HepG2 (cell line): ENCODE data around the gene SSC5D. TPM values are rescaled to one million over a fixed set of nuclear protein-coding genes. Genes with fewer than 3 reads are reported as not detected.

ENCODE experiments used
- CTCF ChIP-seq: sonication (generic); formaldehyde crosslinking; IDR thresholded peaks from 2 replicates; pipeline ENCODE4 v1.5.0; 2020; ENCODE audit warnings: mild to moderate bottlenecking, missing genetic modification reagents, moderate library complexity
- DNMT3B ChIP-seq: conservative IDR thresholded peaks from 2 replicates; pipeline ENCODE4 v1.6.1; 2016; ENCODE audit warnings: missing biosample characterization, control low read depth
- IKZF4 ChIP-seq: sonication (generic); formaldehyde crosslinking; IDR thresholded peaks from 2 replicates; pipeline ENCODE4 v1.5.1; 2020; ENCODE audit warnings: borderline replicate concordance, mild to moderate bottlenecking, low read depth, missing genetic modification reagents; ENCODE audit errors: not compliant biosample characterization
- NFAT5 ChIP-seq: sonication (generic); formaldehyde crosslinking; IDR thresholded peaks from 2 replicates; pipeline ENCODE4 v1.4.0; 2020; ENCODE audit warnings: missing genetic modification reagents
- NFYB ChIP-seq: sonication (generic); formaldehyde crosslinking; IDR thresholded peaks from 2 replicates; pipeline ENCODE4 v1.4.0; 2020; ENCODE audit warnings: missing genetic modification reagents
- PAXIP1 ChIP-seq: sonication (generic); formaldehyde crosslinking; conservative IDR thresholded peaks from 2 replicates; pipeline ENCODE4 v1.4.0; 2020; ENCODE audit warnings: mild to moderate bottlenecking, missing genetic modification reagents, moderate library complexity
- PBX2 ChIP-seq: IDR thresholded peaks from 2 replicates; pipeline ENCODE4 v1.6.1; 2016; ENCODE audit warnings: control low read depth
- RELA ChIP-seq: sonication (generic); formaldehyde crosslinking; IDR thresholded peaks from 2 replicates; pipeline ENCODE4 v1.4.0; 2020; ENCODE audit warnings: missing genetic modification reagents
- ZNF17 ChIP-seq: sonication (generic); formaldehyde crosslinking; IDR thresholded peaks from 2 replicates; pipeline ENCODE4 v1.5.0; 2020; ENCODE audit warnings: mild to moderate bottlenecking, missing genetic modification reagents
- ZNF274 ChIP-seq: sonication (generic); formaldehyde crosslinking; IDR thresholded peaks from 2 replicates; pipeline ENCODE4 v1.5.1; 2020; ENCODE audit warnings: mild to moderate bottlenecking, missing genetic modification reagents
- ZNF549 ChIP-seq: sonication (generic); formaldehyde crosslinking; IDR thresholded peaks from 2 replicates; pipeline ENCODE4 v1.5.0; 2020; ENCODE audit warnings: missing genetic modification reagents
- ZNF550 ChIP-seq: sonication (generic); formaldehyde crosslinking; IDR thresholded peaks from 2 replicates; pipeline ENCODE4 v1.4.0; 2020; ENCODE audit warnings: mild to moderate bottlenecking, missing genetic modification reagents, borderline replicate concordance
- ZNF563 ChIP-seq: sonication (generic); formaldehyde crosslinking; IDR thresholded peaks from 2 replicates; pipeline ENCODE4 v1.8.0; 2022; ENCODE audit warnings: mild to moderate bottlenecking, moderate library complexity, missing genetic modification reagents
- ZNF710 ChIP-seq: sonication (generic); formaldehyde crosslinking; IDR thresholded peaks from 2 replicates; pipeline ENCODE4 v1.5.0; 2020; ENCODE audit warnings: mild to moderate bottlenecking, missing genetic modification reagents, borderline replicate concordance
- ZNF792 ChIP-seq: IDR thresholded peaks from 2 replicates; pipeline ENCODE4 v1.6.1; 2016
- polyA plus RNA-seq, 8 experiments: library from polyadenylated mRNA; depleted of rRNA in 3 of 8; stranded (reverse) in 7 of 8; unstranded in 1 of 8; fragments of >200 nt; fragmentation: Illumina TruSeq in 4 of 8; extraction: Trizol in 4 of 8; gene quantifications; 2 replicates each; pipeline versions ENCODE4 v1.2.1 to v1.2.3, GENCODE V29; 2011 to 2016; ENCODE audit warnings: low read depth in 4 of 8, missing spikeins in 1 of 8, mixed read lengths in 1 of 8; ENCODE audit not compliant: insufficient read depth in 1 of 8
- total RNA-seq, 5 experiments: library from RNA; depleted of rRNA; stranded (reverse); fragments of >200 nt; fragmentation: Illumina TruSeq; extraction: Trizol; gene quantifications; 2 replicates each; pipeline ENCODE4 v1.2.3, GENCODE V29; 2016; ENCODE audit warnings: low read depth in 1 of 5

SSC5D gene
- total and polyA plus RNA-seq, 2 of the 13 experiments (the other 11 are each of a cell fraction or from before 2014, with no cell fraction given), result not detected

GRCh38 chr19:55554741-55555152 lies 66.5 kb downstream of the SSC5D start (continued):
- TF ChIP-seq ZNF710 (CRISPR knock-in tag), result 0 out of 2 replicates have a peak, but pooled peaks have one; percentile 51
- TF ChIP-seq CTCF (CRISPR knock-in tag), result no peak
- TF ChIP-seq ZNF792 (CRISPR knock-in tag), result peak; percentile 52; the same call in 1 of the 2 replicates
- TF ChIP-seq ZNF274 (CRISPR knock-in tag), result 0 out of 2 replicates have a peak, but pooled peaks have one; percentile 36
- peak; percentile 48; the same call in 1 of the 2 replicates for TF ChIP-seq PBX2 (CRISPR knock-in tag)
- no peak for TF ChIP-seq IKZF4
- TF ChIP-seq ZNF17 (CRISPR knock-in tag), result no peak
- TF ChIP-seq NFAT5, result no peak
- TF ChIP-seq ZNF563 (CRISPR knock-in tag), result no peak
- no peak for TF ChIP-seq ZNF550 (CRISPR knock-in tag)
- TF ChIP-seq RELA (CRISPR knock-in tag), result no peak
- 0 out of 2 replicates have a peak, but pooled peaks have one; percentile 47 for TF ChIP-seq PAXIP1
- no peak for TF ChIP-seq ZNF549 (CRISPR knock-in tag)
- TF ChIP-seq DNMT3B, result no peak
- TF ChIP-seq NFYB (CRISPR knock-in tag), result no peak
